Esophagus muscularis mucosa (tissue), 4 donors: ENCODE measurements around the gene SLFN14.

Experiments used
- CTCF ChIP-seq, 3 experiments: fragments of 200-600 bp in 2 of 3; fragments of 450-650 bp in 1 of 3; sonication (generic) in 2 of 3; IDR thresholded peaks; one replicate each; pipeline ENCODE4 v1.5.1; 2017 to 2019; ENCODE audit warnings: antibody characterized with exemption in 3 of 3, mild to moderate bottlenecking in 2 of 3, moderate library complexity in 1 of 3
- EP300 ChIP-seq: sonication (generic); formaldehyde crosslinking; IDR thresholded peaks from one replicate; pipeline ENCODE4 v1.6.1; 2017; ENCODE audit warnings: antibody characterized with exemption
- POLR2A ChIP-seq: fragments of 450-650 bp; IDR thresholded peaks from one replicate; pipeline ENCODE4 v1.6.1; 2017; ENCODE audit warnings: antibody characterized with exemption, moderate library complexity, mild to moderate bottlenecking, low read depth
- POLR2AphosphoS5 ChIP-seq, 2 donors: sonication (generic); formaldehyde crosslinking; IDR thresholded peaks; one replicate each; pipeline ENCODE4 v1.6.1; 2017; ENCODE audit warnings: antibody characterized with exemption in 2 of 2

GRCh38 chr17:35568561-35568960 lies 7.9 kb upstream of the SLFN14 start:
- no peak for TF ChIP-seq CTCF (IDR thresholded peaks at IDR 0.05)
- no peak for TF ChIP-seq POLR2AphosphoS5 (IDR thresholded peaks at IDR 0.05)
- no peak for TF ChIP-seq EP300
- TF ChIP-seq POLR2A = no peak
